K562 (cell line): ENCODE data around the gene CLIC3. TPM values are rescaled to one million over a fixed set of nuclear protein-coding genes. Genes with fewer than 3 reads are reported as not detected.
A peak's percentile ranks its signal among the peaks of the same experiment; 100 is the strongest.

Experiments
- ATAC-seq: fragments of 200-7000 bp; cut with Tn5 transposase; 3 replicates; pipeline ENCODE4 v1.9.1; 2020; ENCODE audit warnings: moderate library complexity
- BruUV-seq: library from RNA; stranded (reverse); fragments of 400-500 nt; replicated peaks from 2 replicates; lab custom pipeline; 2021; lab: Mats Ljungman, UMichigan
- CTCF ChIA-PET: fragments of 300-600 bp; formaldehyde crosslinking; extraction: SDS; loops from one replicate; lab custom pipeline; 2021; ENCODE audit warnings: low intra/inter-chr PET ratio; lab: Yijun Ruan, JAX
- POLR2A ChIA-PET: fragments of 300-600, 350-650 bp; sonication (Branson Sonifier 250); formaldehyde crosslinking; extraction: SDS; loops from one replicate; lab custom pipeline; 2021; ENCODE audit warnings: antibody characterized with exemption, inconsistent platforms; lab: Yijun Ruan, JAX
- DNase-seq, 4 experiments: peaks; one replicate each; pipeline versions ENCODE4 v3.0.0 to v3.0.0-alpha.2; 2011 to 2018; ENCODE audit warnings: low spot score in 3 of 4, mixed read lengths in 3 of 4; ENCODE audit errors: extremely low read depth in 1 of 4
- FAIRE-seq: peaks from 2 replicates; lab custom pipeline; 2011; peaks lifted over from hg19 to GRCh38; lab: Jason Lieb, UNC
- H2AFZ ChIP-seq: 2 replicates; pipeline ENCODE4 v1.6.0; 2011; ENCODE audit warnings: low read depth, low read length, control low read depth, inconsistent platforms
- H3K27ac ChIP-seq: fragments of 200-600 bp; 3 replicates; pipeline ENCODE4 v1.8.0; 2011; ENCODE audit warnings: low read depth, mild to moderate bottlenecking, control low read depth, inconsistent platforms, low read length, moderate library complexity, mixed read lengths; ENCODE audit errors: extremely low read depth
- H3K27me3 ChIP-seq, 2 experiments: fragments of 300-600 bp in 1 of 2; 2 replicates in 1 of 2; 3 replicates in 1 of 2; pipeline versions ENCODE4 v1.6.0 to v1.8.0; 2011; ENCODE audit warnings: inconsistent platforms in 2 of 2, low read length in 2 of 2, mild to moderate bottlenecking in 1 of 2, mixed read lengths in 1 of 2, moderate library complexity in 1 of 2; ENCODE audit not compliant: control insufficient read depth in 2 of 2, insufficient read depth in 2 of 2
- H3K36me3 ChIP-seq: fragments of 300-600 bp; 3 replicates; pipeline ENCODE4 v1.8.0; 2011; ENCODE audit warnings: mild to moderate bottlenecking, low read length, inconsistent platforms; ENCODE audit not compliant: control insufficient read depth, insufficient read depth
- H3K4me1 ChIP-seq, 2 experiments: fragments of 200-600 bp in 1 of 2; replicated peaks in 1 of 2; 2 replicates in 1 of 2; 3 replicates in 1 of 2; pipeline versions ENCODE4 v1.5.1 to v1.8.0; 2011; ENCODE audit warnings: inconsistent platforms in 2 of 2, low read length in 2 of 2, mild to moderate bottlenecking in 1 of 2, mixed read lengths in 1 of 2, moderate library complexity in 1 of 2; ENCODE audit not compliant: control insufficient read depth in 2 of 2, insufficient read depth in 2 of 2
- H3K4me2 ChIP-seq: 2 replicates; pipeline ENCODE4 v1.6.1; 2011; ENCODE audit warnings: low read length, control low read depth, inconsistent platforms, mixed read lengths; ENCODE audit not compliant: insufficient read depth
- H3K4me3 ChIP-seq: fragments of 200-600 bp; sonication (generic), shearing (Covaris generic); 2 replicates; pipeline ENCODE4 v1.5.1; 2016; ENCODE audit warnings: control low read depth, inconsistent platforms
- H3K79me2 ChIP-seq: fragments of 200-600 bp; 3 replicates; pipeline ENCODE4 v1.8.0; 2011; ENCODE audit warnings: low read length, inconsistent platforms; ENCODE audit not compliant: control insufficient read depth, insufficient read depth
- H3K9ac ChIP-seq, 2 experiments: 2 replicates each; pipeline versions ENCODE4 v1.6.0 to v1.6.1; 2011; ENCODE audit warnings: low read depth in 2 of 2, low read length in 2 of 2, control low read depth in 1 of 2, inconsistent platforms in 1 of 2, mild to moderate bottlenecking in 1 of 2, mixed read lengths in 1 of 2; ENCODE audit not compliant: insufficient read depth in 1 of 2
- H3K9me1 ChIP-seq: one replicate; pipeline ENCODE4 v1.6.0; 2011; ENCODE audit warnings: inconsistent platforms, mild to moderate bottlenecking, low read length, moderate library complexity; ENCODE audit not compliant: control insufficient read depth, insufficient read depth
- H3K9me3 ChIP-seq: replicated peaks from 2 replicates; pipeline ENCODE4 v1.5.1; 2011; ENCODE audit warnings: low read depth, low read length, inconsistent platforms; ENCODE audit not compliant: control insufficient read depth, insufficient read depth
- H4K20me1 ChIP-seq: replicated peaks from 2 replicates; pipeline ENCODE4 v1.6.1; 2011; ENCODE audit warnings: low read length, inconsistent platforms, mixed read lengths; ENCODE audit not compliant: control insufficient read depth, insufficient read depth
- BHLHE40 ChIP-seq: IDR thresholded peaks from 2 replicates; pipeline ENCODE4 v1.6.1; 2011; ENCODE audit warnings: low read length, improper control_type of control experiment
- KHSRP ChIP-seq: fragments of 450-650 bp; IDR thresholded peaks from 2 replicates; pipeline ENCODE4 v1.6.1; 2017
- KLF6 ChIP-seq: fragments of 250-450 bp; sonication (Bioruptor Pico); IDR thresholded peaks from 2 replicates; pipeline ENCODE4 v1.4.0; 2020; ENCODE audit warnings: mild to moderate bottlenecking, moderate library complexity, borderline replicate concordance
- NR2C1 ChIP-seq, 2 experiments: fragments of 450-650 bp; IDR thresholded peaks; 2 replicates each; pipeline ENCODE4 v1.6.1; 2017; ENCODE audit warnings: mild to moderate bottlenecking in 2 of 2, antibody characterized with exemption in 1 of 2, inconsistent platforms in 1 of 2, missing compliant biosample characterization in 1 of 2, missing genetic modification characterization in 1 of 2
- RBFOX2 ChIP-seq: fragments of 200-400 bp; formaldehyde crosslinking; IDR thresholded peaks from 2 replicates; pipeline ENCODE4 v1.6.1; 2017; ENCODE audit warnings: low read depth, mild to moderate bottlenecking, low read length, moderate library complexity
- RFX1 ChIP-seq: fragments of 450-650 bp; IDR thresholded peaks from 2 replicates; pipeline ENCODE4 v1.6.1; 2016; ENCODE audit warnings: mild to moderate bottlenecking, moderate library complexity
- SLC30A9 ChIP-seq: fragments of 250-450 bp; sonication (Bioruptor Pico); IDR thresholded peaks from 2 replicates; pipeline ENCODE4 v1.8.0; 2022; ENCODE audit warnings: mild to moderate bottlenecking, moderate library complexity
- XRCC4 ChIP-seq: IDR thresholded peaks from one replicate; pipeline ENCODE4 v1.6.1; 2011; ENCODE audit not compliant: insufficient read depth, insufficient read length; ENCODE audit errors: extremely low read depth
- ZBTB7A ChIP-seq: IDR thresholded peaks from 2 replicates; pipeline ENCODE4 v1.6.1; 2011; ENCODE audit warnings: low read depth, mild to moderate bottlenecking, low read length, moderate library complexity, borderline replicate concordance; ENCODE audit not compliant: control insufficient read depth
- ZSCAN29 ChIP-seq: fragments of 450-650 bp; IDR thresholded peaks from 2 replicates; pipeline ENCODE4 v1.6.1; 2017
- WGBS: fragments of 100-300 bp; shearing (Covaris generic); methylation state at CpG from one replicate; pipeline ENCODE4 v1.1.6; 2016; ENCODE audit warnings: low coverage, mixed read lengths; ENCODE audit not compliant: insufficient coverage; ENCODE audit errors: missing lambda C conversion rate; 5-methylcytosine and 5-hydroxymethylcytosine counted together
- in situ Hi-C: fragments of 300-500 bp; cut with MboI; formaldehyde crosslinking; loops from 4 replicates; pipeline ENCODE4 v1.15.0; 2018; ENCODE audit warnings: inconsistent platforms, mixed read lengths
- intact Hi-C: fragments of 100-400 bp; cut with micrococcal nuclease; formaldehyde crosslinking; loops from 2 replicates; pipeline ENCODE4 v1.14.2; 2022
- polyA plus RNA-seq, 8 experiments: library from polyadenylated mRNA; depleted of rRNA in 4 of 8; stranded (reverse) in 5 of 8; unstranded in 3 of 8; fragments of >200 nt; fragmentation: Nextera tagmentation in 2 of 8; fragmentation: Illumina TruSeq in 1 of 8; extraction: Ambion mirVana in 2 of 8; extraction: Trizol in 1 of 8; gene quantifications; 2 replicates each; pipeline versions ENCODE4 v1.2.1 to v1.2.3, GENCODE V29; 2011 to 2014; ENCODE audit warnings: inconsistent platforms in 1 of 8, missing spikeins in 1 of 8
- total RNA-seq, 7 experiments: library from RNA; depleted of rRNA in 6 of 7; stranded (reverse); fragments of >200 nt in 6 of 7; fragmentation: Illumina TruSeq in 2 of 7; extraction: Trizol in 2 of 7; gene quantifications; 2 replicates each; pipeline versions ENCODE4 v1.2.1 to v1.2.3, GENCODE V29; 2011 to 2021; ENCODE audit warnings: low replicate concordance in 1 of 7

Gene CLIC3
- total and polyA plus RNA-seq, 9 of the 15 experiments (the other 6 are each of a cell fraction or from before 2014, with no cell fraction given), result 0.27 to 0.29 TPM; not detected in 7

- no peaks in the 10 kb centered on the region for H3K9me1 ChIP-seq
- H3K27me3 ChIP-seq, result no peaks in the 10 kb centered on the region
- no TSS peak for BruUV-seq
- intact Hi-C loops (no loop called here), in situ Hi-C loops (no loop called here)
- H3K27ac ChIP-seq, result no peak overlapping the region
- TF ChIP-seq SLC30A9 (CRISPR knock-in tag), result no peak
- no peak for TF ChIP-seq NR2C1 (IDR thresholded peaks at IDR 0.05)
- TF ChIP-seq NR2C1 (tag; IDR thresholded peaks at IDR 0.05), result peak; percentile 38; the same call in 1 of the 2 replicates
- H3K36me3 ChIP-seq, result peaks cover 1% of the 10 kb centered on the region; the same call in 1 of the 3 replicates
- H3K9ac ChIP-seq, result peak overlapping the region in 1 of 2 experiments; percentile 40; a peak in 1 of 4 replicates
- 0 out of 2 replicates have a peak, but pooled peaks cover 1% of the 10 kb centered on the region for H3K9me3 ChIP-seq
- CTCF ChIA-PET, result no interaction called here
- H3K4me1 ChIP-seq, result peaks cover 22 to 39% of the 10 kb centered on the region in 2 experiments; a peak in 4 of 5 replicates
- no peak overlapping the region for H3K4me2 ChIP-seq
- FAIRE-seq (peak; percentile 57), DNase-seq (no peak), ATAC-seq (no peak)
- H2AFZ ChIP-seq, result peak overlapping the region; percentile 70; the same call in 1 of the 2 replicates
- no peaks in the 10 kb centered on the region for H3K79me2 ChIP-seq
- POLR2A ChIA-PET, result interaction anchor here (0.7 to 1.3 kb wide), 2 partner anchors 8 to 38 kb away, joined by 3 to 5 read pairs; partner anchors contain the start of gene PAXX
- WGBS, result 30% methylated on average over 8 of the region's 10 CpGs
- H4K20me1 ChIP-seq, result no peaks in the 10 kb centered on the region
- H3K4me3 ChIP-seq, result no peak overlapping the region
These were observed 4.0 kb upstream of the CLIC3 start for GRCh38 chr9:137000177-137000930.

- H3K79me2 ChIP-seq, result peaks cover 12% of the 10 kb centered on the region
- peak overlapping the region; percentile 19; the same call in 1 of the 3 replicates for H3K27ac ChIP-seq
- WGBS, result 59% methylated on average over 14 of the region's 18 CpGs
- intact Hi-C loops, result no loop called here
- peak overlapping the region in 1 of 2 experiments; percentile 65; a peak in 1 of 4 replicates for H3K9ac ChIP-seq
- ATAC-seq (no peak), DNase-seq (no peak), FAIRE-seq (no peak)
- H3K9me1 ChIP-seq, result no peaks in the 10 kb centered on the region
- peaks cover 27 to 63% of the 10 kb centered on the region in 2 experiments; a peak in 4 of 5 replicates for H3K4me1 ChIP-seq
- H3K4me3 ChIP-seq, result no peak overlapping the region
- no peak overlapping the region; the same call in 1 of the 2 replicates for H3K4me2 ChIP-seq
- in situ Hi-C loops, result no loop called here
- no peak for TF ChIP-seq ZSCAN29
- no peak for TF ChIP-seq XRCC4
- TF ChIP-seq KHSRP, result no peak
- 0 out of 2 replicates have a peak, but pooled peaks have one; percentile 14 for TF ChIP-seq RBFOX2
- no peak for TF ChIP-seq RFX1
- no peak for TF ChIP-seq KLF6 (CRISPR knock-in tag)
- peak; percentile 17; the same call in 1 of the 2 replicates for TF ChIP-seq ZBTB7A
- no peak for TF ChIP-seq BHLHE40
- H4K20me1 ChIP-seq, result no peaks in the 10 kb centered on the region
- H3K27me3 ChIP-seq, result no peaks in the 10 kb centered on the region
- H2AFZ ChIP-seq, result no peak overlapping the region
- POLR2A ChIA-PET, result no interaction called here
- peaks cover 22% of the 10 kb centered on the region; the same call in 1 of the 3 replicates for H3K36me3 ChIP-seq
- CTCF ChIA-PET, result no interaction called here
- no peaks in the 10 kb centered on the region; the same call in 1 of the 2 replicates for H3K9me3 ChIP-seq
- no TSS peak for BruUV-seq
These were observed 1.5 kb upstream of the CLIC3 start for GRCh38 chr9:136997830-136998234.
